ELR (cell line): ENCODE data around the gene SLC7A11.
"Not testable (repeated sequence)": the region's sequence is repeated elsewhere in the genome, so short reads cannot be mapped to it uniquely, and the experiment has no call there.

Source experiments
- DNase-seq: peaks from one replicate; pipeline ENCODE4 v3.0.0-alpha.2; 2015; ENCODE audit warnings: low read depth

SLC7A11 gene

GRCh38 chr4:138242834-138243156, 646 bp upstream of the SLC7A11 start:
- DNase-seq = peak; percentile 49

- DNase-seq = peak; percentile 63
These were observed 671 bp downstream of the SLC7A11 start for GRCh38 chr4:138241281-138242075.

GRCh38 chr4:138239491-138239890, 2.7 kb downstream of the SLC7A11 start:
- no peak for DNase-seq

- DNase-seq = no peak
These were observed 3.4 kb downstream of the SLC7A11 start for GRCh38 chr4:138238521-138239292.

GRCh38 chr4:138237132-138237531, 5.0 kb downstream of the SLC7A11 start:
- not testable (repeated sequence) for DNase-seq

- peak; percentile 58 for DNase-seq
These were observed 6.1 kb downstream of the SLC7A11 start for GRCh38 chr4:138236037-138236436.

GRCh38 chr4:138235419-138235952, 6.7 kb downstream of the SLC7A11 start:
- DNase-seq = peak; percentile 96

GRCh38 chr4:138234248-138234647, 7.9 kb downstream of the SLC7A11 start:
- DNase-seq = no peak

- DNase-seq = no peak
These were observed 8.7 kb downstream of the SLC7A11 start for GRCh38 chr4:138233313-138234034.

- DNase-seq = no peak
These were observed 9.8 kb downstream of the SLC7A11 start for GRCh38 chr4:138232364-138232763.

- DNase-seq = no peak
These were observed 12.1 kb downstream of the SLC7A11 start for GRCh38 chr4:138230048-138230447.

GRCh38 chr4:138229160-138229559, 13.0 kb downstream of the SLC7A11 start:
- DNase-seq = no peak

GRCh38 chr4:138226351-138226750, 15.8 kb downstream of the SLC7A11 start:
- no peak for DNase-seq

- DNase-seq = peak; percentile 54
These were observed 16.7 kb downstream of the SLC7A11 start for GRCh38 chr4:138225477-138225876.

GRCh38 chr4:138224614-138225013, 17.5 kb downstream of the SLC7A11 start:
- no peak for DNase-seq

- no peak for DNase-seq
These were observed 18.8 kb downstream of the SLC7A11 start for GRCh38 chr4:138223231-138223910.

- peak; percentile 66 for DNase-seq
These were observed 20.1 kb downstream of the SLC7A11 start for GRCh38 chr4:138222046-138222445.

- DNase-seq = no peak
These were observed 23.2 kb downstream of the SLC7A11 start for GRCh38 chr4:138218976-138219375.

GRCh38 chr4:138217567-138217966, 24.6 kb downstream of the SLC7A11 start:
- no peak for DNase-seq

- DNase-seq = no peak
These were observed 25.8 kb downstream of the SLC7A11 start for GRCh38 chr4:138216272-138216867.

GRCh38 chr4:138210576-138210975, 31.6 kb downstream of the SLC7A11 start:
- not testable (repeated sequence) for DNase-seq
